Activated T-helper 9 cell treated with anti-CD3 and anti-CD28 coated beads, Interleukin-2, amount 50 U/mL, for 16 hours (primary cell): ENCODE data around the gene CRY2.
"Not testable (repeated sequence)": the region's sequence is repeated elsewhere in the genome, so short reads cannot be mapped to it uniquely, and the experiment has no call there.

Experiments
- DNase-seq: peaks from one replicate; pipeline ENCODE4 v3.0.0-alpha.2; 2020; ENCODE audit warnings: low read depth

Gene CRY2

DNA sequence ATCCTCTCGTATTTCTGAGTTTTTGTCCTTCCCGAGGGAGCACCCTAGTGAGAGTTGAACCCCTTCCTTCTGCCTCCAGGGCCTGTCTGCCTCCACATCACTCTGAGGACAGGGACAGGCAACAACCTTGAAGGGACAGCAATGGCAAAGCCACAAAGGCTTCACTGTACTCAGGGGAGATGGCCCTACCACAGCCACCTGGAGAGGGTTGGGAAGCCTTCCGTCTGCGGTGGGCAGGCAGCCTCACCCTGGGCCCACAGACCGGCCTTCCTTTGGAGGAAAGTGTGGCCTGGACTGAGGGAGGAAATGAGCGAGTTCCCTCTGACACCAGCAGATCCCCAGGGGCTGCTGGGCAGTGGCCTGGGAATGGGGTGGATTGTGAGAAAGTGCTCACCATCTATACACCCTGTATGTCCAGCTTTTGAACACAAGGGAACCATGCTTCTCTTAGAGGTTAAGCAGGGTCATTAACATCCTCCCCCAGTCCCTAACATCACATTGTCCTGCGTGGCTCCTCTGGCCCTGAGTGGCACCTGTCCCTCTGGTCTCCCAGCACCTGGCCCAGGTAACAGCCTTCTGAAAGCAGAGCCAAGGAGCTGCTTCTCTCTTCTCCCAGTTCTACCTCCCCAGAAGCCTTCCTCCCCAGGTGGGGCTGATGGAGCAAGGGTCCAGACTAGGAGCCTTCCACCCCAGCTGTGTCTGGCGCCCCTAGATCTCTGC is 35.5 kb upstream of the CRY2 start:
- no peak for DNase-seq

GRCh38 chr11:45812581-45813548 is 34.4 kb upstream of the CRY2 start:
- no peak for DNase-seq

DNA sequence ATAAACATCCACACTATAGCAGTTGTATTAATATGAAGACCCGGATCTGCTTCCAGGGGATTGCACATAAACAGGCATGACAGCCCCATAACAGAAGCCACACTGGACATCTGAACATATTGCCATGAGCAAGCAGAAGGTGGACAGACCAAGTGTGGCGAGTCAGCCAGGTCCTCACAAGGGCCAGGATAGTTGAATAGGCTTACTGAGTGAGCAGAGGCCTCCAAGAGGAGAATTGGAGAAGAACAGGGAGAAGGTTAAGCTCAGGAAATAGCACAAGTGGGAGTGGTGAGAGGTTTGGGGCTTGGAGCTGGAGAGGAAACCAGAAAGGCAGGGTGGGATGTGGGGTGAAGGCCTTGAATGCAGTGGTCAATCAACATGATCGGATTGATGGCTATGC is 31.5 kb upstream of the CRY2 start:
- DNase-seq = no peak

- no peak for DNase-seq
Observed at GRCh38 chr11:45816614-45817013, 30.7 kb upstream of the CRY2 start.

GRCh38 chr11:45817191-45817590 is 30.1 kb upstream of the CRY2 start:
- no peak for DNase-seq

GRCh38 chr11:45818961-45819605 is 28.2 kb upstream of the CRY2 start:
- no peak for DNase-seq

DNA sequence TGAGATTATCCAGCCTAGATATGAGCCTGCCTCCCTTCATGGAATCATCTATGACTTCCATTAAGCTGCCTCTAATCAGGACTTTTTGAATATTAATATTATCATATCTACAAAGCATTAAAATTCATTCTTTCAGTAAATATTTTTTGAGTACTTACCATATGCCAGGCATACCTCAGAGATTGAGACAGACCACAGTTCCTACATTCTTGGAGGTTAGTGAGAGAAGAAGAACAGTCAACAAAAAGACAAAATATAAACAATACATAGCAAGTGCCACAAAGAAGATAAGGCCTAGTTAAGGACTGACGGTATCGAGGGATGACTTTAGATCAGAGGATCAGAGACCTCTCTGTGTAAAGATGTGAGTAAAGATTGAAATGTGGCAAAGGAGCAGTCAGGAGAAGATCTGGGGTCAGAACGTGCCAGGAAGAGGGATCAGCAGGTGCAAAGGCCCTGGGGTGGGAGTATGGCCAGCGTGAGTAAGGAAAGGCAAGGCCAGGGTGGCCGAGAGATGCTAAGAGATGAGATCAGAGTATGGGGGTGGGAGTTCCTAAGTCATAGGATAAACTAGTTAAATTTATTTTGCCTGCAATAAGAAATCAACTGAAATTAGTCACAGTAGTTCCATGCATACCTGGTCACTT is 26.9 kb upstream of the CRY2 start:
- DNase-seq = no peak

GRCh38 chr11:45826492-45826891 is 20.8 kb upstream of the CRY2 start:
- not testable (repeated sequence) for DNase-seq

GRCh38 chr11:45827123-45827522 is 20.2 kb upstream of the CRY2 start:
- no peak for DNase-seq

- no peak for DNase-seq
Observed at GRCh38 chr11:45828996-45829395, 18.3 kb upstream of the CRY2 start.

GRCh38 chr11:45830596-45830995 is 16.7 kb upstream of the CRY2 start:
- no peak for DNase-seq

DNA sequence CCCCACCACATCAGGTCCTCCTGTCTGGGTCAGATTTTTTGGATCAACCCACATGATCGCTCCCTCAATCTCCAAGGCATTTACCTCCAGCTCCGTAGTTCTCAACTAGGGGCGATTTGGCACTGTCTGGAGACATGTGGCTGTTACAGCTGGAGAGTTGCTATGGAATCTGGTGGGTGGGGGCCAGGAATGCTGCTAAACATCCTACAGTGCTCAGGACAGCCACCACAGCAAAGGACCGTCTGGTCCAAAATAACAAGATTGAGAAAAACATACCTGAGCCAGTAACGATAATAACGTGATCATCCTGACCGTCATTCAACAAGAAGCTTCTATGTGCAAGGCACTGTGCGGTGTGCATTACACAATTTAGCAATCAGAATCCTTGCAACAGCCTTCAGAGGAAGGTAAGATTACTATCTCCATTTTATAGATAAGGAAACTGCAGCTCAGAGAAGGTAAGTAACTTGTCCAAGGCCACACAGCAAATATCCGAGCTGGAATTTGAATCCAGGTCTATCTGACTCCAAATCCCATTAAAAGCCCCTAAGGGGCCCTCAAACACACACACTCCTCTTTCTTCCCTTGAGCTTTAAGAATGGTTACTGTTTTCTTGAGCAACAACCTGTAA is 14.3 kb upstream of the CRY2 start:
- DNase-seq = no peak

GRCh38 chr11:45833761-45834160 is 13.5 kb upstream of the CRY2 start:
- no peak for DNase-seq

DNA sequence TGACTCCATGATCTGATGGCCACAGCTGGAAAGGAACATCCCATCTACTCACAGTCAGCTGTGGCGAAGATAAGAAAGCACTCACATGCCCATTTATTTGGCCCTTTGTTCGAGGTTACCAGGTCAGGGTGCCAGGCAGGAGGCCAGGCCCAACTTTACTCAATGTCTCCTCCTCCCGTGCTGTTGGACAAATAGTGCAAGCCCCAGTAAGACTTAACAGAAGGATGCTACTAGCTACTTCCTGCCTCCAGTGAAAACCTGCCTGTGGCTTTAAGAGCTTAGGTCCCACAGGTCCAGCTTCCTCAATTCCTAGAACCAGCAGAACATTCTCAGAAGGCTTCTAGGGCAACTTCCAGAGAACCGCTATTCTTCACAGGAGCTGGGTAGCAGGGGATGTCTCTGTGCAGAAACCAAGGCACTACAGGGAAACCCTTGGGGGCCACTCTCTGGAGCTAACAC is 12.9 kb upstream of the CRY2 start:
- no peak for DNase-seq

- no peak for DNase-seq
Observed at GRCh38 chr11:45839204-45839603, 8.1 kb upstream of the CRY2 start.

DNA sequence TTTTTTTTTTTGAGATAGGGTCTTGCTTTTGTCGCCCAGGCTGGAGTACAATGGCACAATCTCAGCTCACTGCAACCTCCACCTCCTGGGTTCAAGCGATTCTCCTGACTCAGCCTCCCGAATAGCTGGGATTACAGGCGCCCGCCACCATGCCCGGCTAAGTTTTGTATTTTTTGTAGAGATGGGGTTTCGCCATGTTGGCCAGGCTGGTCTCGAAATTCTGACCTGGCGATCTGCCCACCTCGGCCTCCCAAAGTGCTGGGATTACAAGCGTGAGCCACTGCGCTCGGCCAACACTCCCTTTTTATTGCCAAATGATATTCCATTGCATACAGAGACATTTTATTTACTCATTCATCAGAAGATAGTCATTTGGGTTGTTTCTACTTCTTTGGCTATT is 7.0 kb upstream of the CRY2 start:
- not testable (repeated sequence) for DNase-seq

GRCh38 chr11:45843158-45843924 is 3.9 kb upstream of the CRY2 start:
- DNase-seq = peak; percentile 80

DNA sequence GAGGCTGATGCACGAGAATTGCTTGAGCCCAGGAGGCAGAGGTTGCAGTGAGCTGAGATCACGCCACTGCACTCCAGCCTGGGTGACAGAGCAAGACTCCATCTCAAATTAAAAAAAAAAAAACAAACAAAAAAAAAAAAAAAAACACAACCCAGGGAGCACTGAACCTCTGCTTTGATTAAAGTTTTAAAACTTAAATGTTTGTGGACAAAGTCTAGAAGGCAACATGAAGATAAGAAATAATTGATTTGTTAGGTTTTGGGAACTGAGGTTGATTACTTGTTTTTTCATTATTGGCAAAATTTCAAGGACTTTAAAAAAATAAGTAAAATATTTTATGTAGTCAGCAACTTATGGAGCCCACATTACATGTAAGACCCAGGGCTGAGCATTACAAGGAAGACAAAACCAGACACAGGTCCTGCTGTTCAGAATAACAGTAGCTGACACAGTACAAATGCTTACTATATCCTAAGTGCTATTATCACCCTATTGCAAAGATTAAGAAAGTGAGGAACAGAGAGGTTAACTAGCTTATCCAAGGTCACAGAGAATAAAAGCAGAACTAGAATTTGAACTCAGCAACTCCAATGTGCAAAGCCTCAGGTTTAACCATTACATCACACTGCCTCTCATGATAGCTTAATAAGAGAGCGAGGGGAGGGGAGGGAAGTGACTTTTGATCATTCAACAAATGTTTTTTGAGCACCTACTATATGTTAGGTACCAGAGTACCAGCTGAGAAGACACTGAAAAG is 2.3 kb upstream of the CRY2 start:
- DNase-seq = no peak

- no peak for DNase-seq
Observed at GRCh38 chr11:45846174-45846675, 1.1 kb upstream of the CRY2 start.

DNA sequence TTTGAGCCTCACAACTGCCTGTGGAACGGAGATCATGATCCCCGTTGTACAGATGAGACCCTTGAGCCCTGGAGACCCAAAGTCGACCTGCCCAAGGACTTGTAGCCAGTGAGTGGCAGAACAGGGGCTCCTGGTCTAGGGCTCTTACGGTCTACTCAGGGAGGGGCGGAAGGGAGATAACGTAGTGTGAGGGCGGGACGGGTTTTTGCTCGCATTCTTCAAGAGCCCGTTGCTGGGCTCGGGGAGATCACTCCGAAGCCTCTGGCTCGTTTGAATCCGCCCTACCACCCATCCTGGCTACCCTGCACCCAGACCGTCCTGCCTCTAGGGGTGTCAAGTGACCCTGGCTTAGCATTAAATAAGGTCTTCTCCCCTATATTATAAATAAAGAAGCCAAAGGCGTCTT is 639 bp downstream of the CRY2 start:
- DNase-seq = peak; percentile 9
